HG03457 (cell line): ENCODE results near the gene UGT2B17.
"Not testable (repeated sequence)": the region's sequence is repeated elsewhere in the genome, so short reads cannot be mapped to it uniquely, and the experiment has no call there.

Experiments
- ATAC-seq: cut with Tn5 transposase; IDR thresholded peaks from one replicate; pipeline ENCODE4 v1.9.1; 2021; ENCODE audit warnings: moderate number of reproducible peaks; ENCODE audit not compliant: unreplicated experiment

UGT2B17 gene

GRCh38 chr4:68569466-68570121, 6.5 kb downstream of the UGT2B17 start:
- ATAC-seq = no peak

GRCh38 chr4:68569036-68569435, 7.1 kb downstream of the UGT2B17 start:
- ATAC-seq = not testable (repeated sequence)

GRCh38 chr4:68568535-68568934, 7.6 kb downstream of the UGT2B17 start:
- not testable (repeated sequence) for ATAC-seq

GRCh38 chr4:68566364-68566763, 9.8 kb downstream of the UGT2B17 start:
- not testable (repeated sequence) for ATAC-seq

- not testable (repeated sequence) for ATAC-seq
Measured at GRCh38 chr4:68565082-68565481, 11.0 kb downstream of the UGT2B17 start.

GRCh38 chr4:68560364-68561070, 15.6 kb downstream of the UGT2B17 start:
- ATAC-seq = not testable (repeated sequence)

GRCh38 chr4:68553830-68554229, 22.3 kb downstream of the UGT2B17 start:
- ATAC-seq = not testable (repeated sequence)

GRCh38 chr4:68552818-68553811, 23.0 kb downstream of the UGT2B17 start:
- peak; percentile 36 for ATAC-seq

GRCh38 chr4:68542742-68543141, 33.4 kb downstream of the UGT2B17 start:
- not testable (repeated sequence) for ATAC-seq

GRCh38 chr4:68536375-68536774, 39.7 kb downstream of the UGT2B17 start:
- no peak for ATAC-seq

GRCh38 chr4:68535974-68536373, 40.1 kb downstream of the UGT2B17 start:
- ATAC-seq = no peak

GRCh38 chr4:68522232-68522631, 53.9 kb downstream of the UGT2B17 start:
- ATAC-seq = not testable (repeated sequence)

- no peak for ATAC-seq
Measured at GRCh38 chr4:68520985-68521384, 55.1 kb downstream of the UGT2B17 start.

- ATAC-seq = no peak
Measured at GRCh38 chr4:68518889-68519288, 57.2 kb downstream of the UGT2B17 start.

GRCh38 chr4:68505452-68505851, 70.7 kb downstream of the UGT2B17 start:
- ATAC-seq = not testable (repeated sequence)

GRCh38 chr4:68504836-68505235, 71.3 kb downstream of the UGT2B17 start:
- ATAC-seq = not testable (repeated sequence)

GRCh38 chr4:68503462-68503861, 72.7 kb downstream of the UGT2B17 start:
- ATAC-seq = not testable (repeated sequence)

- no peak for ATAC-seq
Measured at GRCh38 chr4:68499021-68499420, 77.1 kb downstream of the UGT2B17 start.

GRCh38 chr4:68498413-68499007, 77.6 kb downstream of the UGT2B17 start:
- ATAC-seq = peak; percentile 85

- ATAC-seq = no peak
Measured at GRCh38 chr4:68494688-68495087, 81.4 kb downstream of the UGT2B17 start.
